T follicular helper cell (primary cell): ENCODE data around the gene OTUD3.
"Not testable (repeated sequence)": the region's sequence is repeated elsewhere in the genome, so short reads cannot be mapped to it uniquely, and the experiment has no call there.

Source experiments
- DNase-seq: peaks from one replicate; pipeline ENCODE4 v3.0.0-alpha.2; 2020; ENCODE audit warnings: low read depth

OTUD3 gene

DNA sequence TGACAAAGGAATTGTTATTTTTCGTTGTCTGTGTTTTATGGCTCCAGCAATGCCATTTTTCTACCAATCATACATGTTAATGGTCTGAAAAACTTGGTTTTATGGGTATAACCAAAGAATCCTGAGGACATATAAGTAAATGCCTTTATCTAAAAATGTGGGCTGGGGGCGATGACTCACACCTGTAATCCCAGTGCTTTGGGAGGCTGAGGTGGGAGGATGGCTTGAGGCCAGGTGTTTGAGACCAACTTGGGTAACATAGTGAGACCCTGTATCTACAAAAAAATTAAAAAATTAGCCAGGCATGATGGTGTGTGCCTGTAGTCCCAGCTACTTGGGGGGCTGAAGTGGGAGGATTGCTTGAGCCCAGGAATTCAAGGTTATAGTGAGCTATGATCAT is 12.7 kb upstream of the OTUD3 start:
- DNase-seq = not testable (repeated sequence)

- no peak for DNase-seq
Observed at GRCh38 chr1:19869929-19870328, 12.3 kb upstream of the OTUD3 start.

GRCh38 chr1:19872190-19872589 is 10.0 kb upstream of the OTUD3 start:
- no peak for DNase-seq

DNA sequence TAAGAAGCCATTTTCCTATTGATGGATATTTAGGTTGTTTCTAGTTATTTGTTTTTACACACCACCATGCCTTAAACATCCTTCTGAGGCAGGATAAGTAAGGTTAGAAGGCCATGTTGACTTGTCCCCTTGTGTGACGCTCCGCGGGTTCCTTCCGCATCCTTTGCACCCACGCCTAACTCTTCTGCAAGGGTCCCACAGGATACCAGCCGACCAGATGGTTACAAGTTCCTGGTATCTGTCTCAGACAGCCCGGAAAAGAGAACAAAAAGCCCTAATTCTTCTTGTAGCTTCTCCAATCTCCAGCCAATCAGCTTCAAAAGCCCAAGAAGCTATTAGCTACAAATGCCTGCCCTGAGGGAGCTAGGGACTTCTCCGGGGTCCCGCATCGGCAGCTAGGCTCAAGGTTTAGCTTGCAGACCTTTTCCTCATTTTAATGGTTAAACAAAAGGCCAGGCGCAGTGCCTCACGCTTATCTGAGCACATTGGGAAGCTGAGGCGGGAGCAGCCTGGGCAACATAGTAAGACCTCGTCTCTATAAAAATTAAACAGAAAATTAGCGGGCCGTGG is 4.9 kb upstream of the OTUD3 start:
- no peak for DNase-seq

DNA sequence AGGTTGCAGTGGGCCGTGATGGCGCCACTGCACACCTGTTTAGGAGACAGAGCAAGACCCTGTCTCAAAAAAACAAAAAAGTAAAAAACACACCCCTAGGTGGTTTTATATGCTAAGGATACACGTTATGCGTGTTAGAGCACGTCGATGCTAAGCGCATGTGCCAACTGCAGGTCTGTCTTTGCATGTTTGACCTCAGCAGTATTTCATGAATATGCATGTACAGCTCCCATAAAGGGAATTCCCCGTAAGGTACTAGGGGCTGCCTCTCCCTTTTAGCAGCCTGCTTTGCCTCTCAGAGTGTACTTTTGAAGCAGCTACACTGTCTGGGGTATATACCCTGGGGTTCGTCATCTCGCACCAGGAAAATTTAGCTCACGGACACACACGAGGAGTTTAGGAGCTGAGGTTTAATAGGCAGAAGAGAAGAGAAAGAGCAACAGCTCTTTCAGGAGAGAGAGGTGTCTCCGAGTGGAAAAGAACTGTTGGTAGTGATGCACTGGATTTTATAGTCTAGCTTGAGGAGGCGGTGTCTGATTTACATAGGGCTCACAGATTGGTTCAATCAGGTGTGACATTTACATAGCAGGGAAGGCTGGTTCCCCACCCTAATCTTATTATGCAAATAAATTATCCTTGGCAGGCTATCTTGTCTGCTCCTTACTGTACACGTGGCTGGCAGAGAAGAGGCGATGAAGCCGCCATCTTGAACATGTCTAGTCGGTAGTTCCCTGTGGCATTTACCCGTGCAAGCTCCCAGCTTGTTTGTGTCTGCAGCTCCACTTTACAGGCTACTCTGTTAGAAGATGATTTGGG is 4.2 kb upstream of the OTUD3 start:
- no peak for DNase-seq

- no peak for DNase-seq
Observed at GRCh38 chr1:19878637-19878985, 3.6 kb upstream of the OTUD3 start.

GRCh38 chr1:19879227-19879626 is 3.0 kb upstream of the OTUD3 start:
- no peak for DNase-seq

- DNase-seq = no peak
Observed at GRCh38 chr1:19879661-19880060, 2.5 kb upstream of the OTUD3 start.

DNA sequence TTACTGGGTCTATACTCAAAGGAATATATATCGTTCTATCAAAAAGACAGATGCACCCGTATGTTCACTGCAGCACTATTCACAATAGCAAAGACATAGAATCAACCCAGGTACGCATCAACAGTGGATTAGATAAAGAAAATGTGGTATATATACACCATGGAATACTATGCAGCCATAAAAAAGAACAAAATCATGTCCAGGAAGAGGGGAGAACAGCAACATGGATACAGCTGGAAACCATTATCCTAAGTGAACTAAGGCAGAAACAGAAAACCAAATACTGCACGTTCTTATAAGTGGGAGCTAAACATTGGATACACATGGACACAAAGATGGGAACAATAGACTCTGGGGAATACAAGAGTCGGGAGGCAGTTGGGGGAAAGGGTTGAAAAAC is 1.4 kb upstream of the OTUD3 start:
- DNase-seq = not testable (repeated sequence)

GRCh38 chr1:19884312-19884711 is 2.1 kb downstream of the OTUD3 start:
- DNase-seq = no peak

GRCh38 chr1:19885821-19886220 is 3.6 kb downstream of the OTUD3 start:
- no peak for DNase-seq

- no peak for DNase-seq
Observed at GRCh38 chr1:19888112-19888511, 5.9 kb downstream of the OTUD3 start.

DNA sequence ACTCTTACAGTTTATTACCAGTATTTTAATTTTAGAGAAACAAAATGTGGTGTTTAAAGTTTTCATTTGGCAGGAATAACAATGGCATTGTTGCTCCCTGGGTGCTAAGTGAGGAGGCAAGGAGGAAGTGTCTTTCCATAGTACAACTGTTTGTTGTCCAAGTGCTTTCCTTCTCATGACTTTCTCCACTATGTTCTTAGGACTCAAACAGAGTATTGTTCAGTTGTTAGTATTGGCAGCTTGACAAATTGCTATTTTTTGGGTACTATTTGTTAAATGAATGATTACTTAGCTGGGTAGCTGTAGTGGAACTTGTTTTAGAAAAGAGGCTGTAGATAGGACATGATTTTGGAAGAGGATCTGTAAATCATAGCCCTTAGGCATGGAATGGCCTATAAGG is 7.5 kb downstream of the OTUD3 start:
- no peak for DNase-seq

DNA sequence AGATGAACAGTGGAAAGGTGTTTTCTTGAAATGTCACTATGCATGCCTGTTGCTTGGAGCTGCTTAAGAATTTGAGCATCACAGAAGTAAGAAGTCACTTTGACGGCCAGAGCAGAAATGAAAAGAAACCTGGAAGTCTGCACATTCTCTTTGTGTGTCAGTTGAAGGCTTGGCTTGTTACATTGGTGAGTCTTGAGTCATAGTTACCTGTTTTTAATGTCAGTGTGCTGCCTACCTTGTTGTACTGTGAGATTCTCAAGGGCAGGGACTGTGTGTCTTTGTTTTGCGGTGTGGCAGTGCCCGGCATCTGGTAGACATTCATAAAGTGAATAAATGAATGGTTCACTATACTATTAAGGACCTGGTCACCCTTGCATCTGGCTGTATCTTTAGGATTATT is 9.9 kb downstream of the OTUD3 start:
- no peak for DNase-seq

- no peak for DNase-seq
Observed at GRCh38 chr1:19892628-19893168, 10.5 kb downstream of the OTUD3 start.

DNA sequence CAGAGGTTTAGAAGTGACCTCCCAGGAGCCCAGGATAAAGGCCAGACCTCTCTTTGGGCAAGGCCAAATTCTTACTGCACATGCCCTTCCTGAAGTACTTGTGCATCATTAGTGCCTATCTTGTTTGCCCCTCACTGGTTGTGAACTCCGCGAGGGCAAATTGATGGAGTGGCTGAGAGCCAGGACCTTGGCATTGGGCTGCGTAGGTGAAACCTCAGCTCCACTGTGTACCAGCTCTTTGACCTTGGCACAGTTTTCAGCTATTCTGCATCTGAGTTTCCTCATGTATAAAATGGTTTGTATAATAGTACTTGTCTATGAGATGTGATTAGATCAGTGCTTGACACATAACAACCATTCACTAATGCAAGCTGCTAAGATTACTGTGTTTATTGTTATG is 11.5 kb downstream of the OTUD3 start:
- no peak for DNase-seq

DNA sequence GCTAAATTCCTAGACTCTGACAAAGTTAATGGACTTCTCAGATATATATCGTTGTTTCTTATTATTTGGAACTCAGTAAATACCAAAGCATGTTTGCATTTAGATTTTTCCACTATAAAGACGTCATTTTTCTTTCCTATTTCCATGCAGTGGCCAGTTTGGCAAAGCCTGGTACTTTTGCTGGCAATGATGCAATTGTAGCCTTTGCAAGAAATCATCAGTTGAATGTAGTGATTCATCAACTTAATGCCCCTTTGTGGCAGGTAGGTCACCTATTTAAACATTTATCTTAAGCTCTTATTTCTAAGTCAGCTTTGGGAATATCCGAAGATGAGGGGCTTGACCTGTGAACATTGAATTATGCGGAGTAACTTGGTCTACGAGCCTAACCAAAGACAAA is 12.0 kb downstream of the OTUD3 start:
- DNase-seq = no peak

- DNase-seq = no peak
Observed at GRCh38 chr1:19901653-19902052, 19.5 kb downstream of the OTUD3 start.

- DNase-seq = no peak
Observed at GRCh38 chr1:19903621-19904020, 21.4 kb downstream of the OTUD3 start.

DNA sequence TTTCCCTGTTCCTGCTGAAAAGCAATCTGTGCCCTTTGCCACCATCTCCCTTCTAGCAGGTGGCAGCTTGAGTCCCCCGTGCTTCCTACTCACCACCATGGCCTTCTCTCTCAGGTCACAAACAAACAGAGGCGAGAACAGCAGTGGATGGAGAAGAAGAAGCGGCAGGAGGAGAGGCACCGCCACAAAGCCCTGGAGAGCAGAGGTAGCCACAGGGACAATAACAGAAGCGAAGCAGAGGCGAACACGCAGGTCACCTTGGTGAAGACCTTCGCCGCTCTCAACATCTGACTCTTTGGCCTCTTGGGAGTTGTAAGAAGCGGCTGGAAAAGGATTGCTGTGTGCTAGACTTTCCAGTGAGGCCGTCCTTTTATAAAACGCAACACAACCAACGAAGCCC is 25.3 kb downstream of the OTUD3 start:
- DNase-seq = no peak

DNA sequence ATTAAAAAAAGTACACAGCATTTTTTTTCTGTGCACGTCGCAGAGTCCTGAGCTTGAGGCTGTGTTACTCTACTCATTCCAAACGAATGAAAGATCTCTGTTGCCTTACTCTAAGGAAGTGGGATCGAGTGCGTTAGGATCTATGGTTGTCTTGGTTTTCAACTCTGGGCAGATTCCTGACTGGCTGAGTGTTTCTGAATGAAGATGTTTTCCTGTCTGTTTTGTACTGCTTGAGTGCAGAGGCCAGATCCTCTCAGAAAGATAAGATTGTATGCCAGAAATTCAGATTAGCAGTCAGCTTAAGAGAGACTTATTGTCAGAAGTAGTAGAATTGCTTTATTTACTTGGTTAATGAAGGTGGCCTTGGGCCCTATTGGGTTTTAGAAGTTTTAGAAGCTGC is 27.2 kb downstream of the OTUD3 start:
- no peak for DNase-seq

- DNase-seq = no peak
Observed at GRCh38 chr1:19909971-19910370, 27.8 kb downstream of the OTUD3 start.

DNA sequence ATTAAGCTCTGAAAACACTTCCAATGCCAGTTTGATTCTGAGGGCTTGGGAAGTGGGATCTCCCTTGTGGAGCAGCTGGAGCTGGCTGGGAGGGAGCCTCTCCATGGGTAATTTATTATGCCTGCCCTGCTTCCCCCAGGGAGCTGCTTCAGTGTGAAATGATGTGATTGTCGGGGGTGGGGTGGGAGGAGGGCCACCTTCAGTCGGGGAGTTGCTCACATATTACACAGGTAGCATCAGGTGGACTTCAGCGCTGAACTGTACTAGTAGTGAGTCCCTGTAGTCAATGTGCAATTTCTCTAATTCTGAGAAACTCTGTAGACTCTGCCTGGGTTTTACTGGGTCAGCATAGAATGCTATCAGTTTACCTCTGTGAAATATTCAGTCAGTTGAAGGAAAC is 28.5 kb downstream of the OTUD3 start:
- DNase-seq = no peak

GRCh38 chr1:19918057-19918456 is 35.9 kb downstream of the OTUD3 start:
- peak; percentile 66 for DNase-seq
